Measurements from ENCODE around the gene RNU5B-1. TPM values are rescaled to one million over a fixed set of nuclear protein-coding genes. Genes with fewer than 3 reads are reported as not detected.
"Not testable (repeated sequence)": the region's sequence is repeated elsewhere in the genome, so short reads cannot be mapped to it uniquely, and the experiment has no call there.

RNU5B-1 gene
- total RNA-seq, 3 donors from 2014 or later, result not detected

- H3K4me1 ChIP-seq; H3K36me3 ChIP-seq; intact Hi-C loops (cut with DNase I; ENCODE audit: low total_unique reads); H3K27me3 ChIP-seq; H3K4me3 ChIP-seq; H3K9me3 ChIP-seq: not testable (repeated sequence)
- peak overlapping the region; percentile 63 to 68 for H3K27ac ChIP-seq
- TF ChIP-seq CTCF (IDR thresholded peaks at IDR 0.05) (peak; percentile 63 to 88 (median 79)), POLR2AphosphoS5 (IDR thresholded peaks at IDR 0.05) (peak in 2 of 3 donors; percentile 60 to 73)
- DNase-seq (ENCODE audit: low spot score in 2 of 2), result peak; percentile 62 to 77
Observed at GRCh38 chr15:65270811-65271545, 33.5 kb upstream of the RNU5B-1 start.

- DNase-seq (ENCODE audit: low spot score in 2 of 2), result no peak
- Histone ChIP-seq H3K4me3 (no peak overlapping the region), H3K4me1 (no peaks in the 10 kb centered on the region), H3K27ac (no peak overlapping the region), H3K27me3 (no peaks in the 10 kb centered on the region), H3K9me3 (no peaks in the 10 kb centered on the region), H3K36me3 (no peaks in the 10 kb centered on the region)
- TF ChIP-seq POLR2A (IDR thresholded peaks at IDR 0.05) (no peak), POLR2AphosphoS5 (IDR thresholded peaks at IDR 0.05) (no peak), CTCF (IDR thresholded peaks at IDR 0.05) (no peak)
- intact Hi-C loops (cut with DNase I; ENCODE audit: low total_unique reads), result no loop called here
Observed at GRCh38 chr15:65275104-65275727, 29.3 kb upstream of the RNU5B-1 start.

- intact Hi-C loops (cut with DNase I; ENCODE audit: low total_unique reads), result no loop called here
- TF ChIP-seq POLR2A (IDR thresholded peaks at IDR 0.05) (no peak), CTCF (IDR thresholded peaks at IDR 0.05) (no peak), POLR2AphosphoS5 (IDR thresholded peaks at IDR 0.05) (no peak)
Observed at GRCh38 chr15:65275728-65276126, 28.8 kb upstream of the RNU5B-1 start.

GRCh38 chr15:65277015-65277414 is 27.5 kb upstream of the RNU5B-1 start:
- no peak for DNase-seq (ENCODE audit: low spot score in 2 of 2)
- H3K9me3 ChIP-seq, result no peaks in the 10 kb centered on the region
- TF ChIP-seq POLR2A (IDR thresholded peaks at IDR 0.05) (no peak), CTCF (IDR thresholded peaks at IDR 0.05) (no peak), POLR2AphosphoS5 (IDR thresholded peaks at IDR 0.05) (no peak)
- intact Hi-C loops (cut with DNase I; ENCODE audit: low total_unique reads), result no loop called here
- no peak overlapping the region for H3K27ac ChIP-seq
- no peaks in the 10 kb centered on the region for H3K27me3 ChIP-seq
- no peak overlapping the region for H3K4me3 ChIP-seq
- H3K4me1 ChIP-seq, result no peaks in the 10 kb centered on the region
- no peaks in the 10 kb centered on the region for H3K36me3 ChIP-seq

More at GRCh38 chr15:65275728-65276126, 28.8 kb upstream of the RNU5B-1 start:
- no peaks in the 10 kb centered on the region for H3K9me3 ChIP-seq
- DNase-seq (ENCODE audit: low spot score in 2 of 2), result no peak
- H3K36me3 ChIP-seq, result no peaks in the 10 kb centered on the region
- no peak overlapping the region for H3K27ac ChIP-seq
- H3K27me3 ChIP-seq, result no peaks in the 10 kb centered on the region
- H3K4me3 ChIP-seq, result no peak overlapping the region
- H3K4me1 ChIP-seq, result no peaks in the 10 kb centered on the region

- no peak for TF ChIP-seq POLR2AphosphoS5 (IDR thresholded peaks at IDR 0.05)
- no peak for TF ChIP-seq POLR2A (IDR thresholded peaks at IDR 0.05)
- TF ChIP-seq CTCF (IDR thresholded peaks at IDR 0.05), result no peak
- H3K9me3 ChIP-seq, result no peaks in the 10 kb centered on the region
- H3K4me1 ChIP-seq, result no peaks in the 10 kb centered on the region
- H3K27ac ChIP-seq, result no peak overlapping the region
- DNase-seq (ENCODE audit: low spot score in 2 of 2), result no peak
- intact Hi-C loops (cut with DNase I; ENCODE audit: low total_unique reads), result no loop called here
- no peaks in the 10 kb centered on the region for H3K27me3 ChIP-seq
- no peaks in the 10 kb centered on the region for H3K36me3 ChIP-seq
- H3K4me3 ChIP-seq, result no peak overlapping the region
Observed at GRCh38 chr15:65278480-65278879, 26.0 kb upstream of the RNU5B-1 start.
